HEK293T (cell line): ENCODE measurements around the gene KIZ.

Source experiments
- CTCF ChIA-PET: fragments of 350-600 bp; formaldehyde crosslinking; extraction: SDS; loops from one replicate; lab custom pipeline; 2021; ENCODE audit warnings: antibody characterized with exemption, inconsistent platforms; lab: Yijun Ruan, JAX
- POLR2A ChIA-PET: fragments of 350-600 bp; formaldehyde crosslinking; extraction: SDS; loops from one replicate; lab custom pipeline; 2020; ENCODE audit warnings: antibody characterized with exemption, inconsistent platforms; lab: Yijun Ruan, JAX
- DNase-seq: peaks from one replicate; pipeline ENCODE4 v3.0.0; 2012; ENCODE audit warnings: mixed read lengths; ENCODE audit errors: extremely low spot score
- ARNT ChIP-seq: fragments of 450-650 bp; IDR thresholded peaks from 2 replicates; pipeline ENCODE4 v1.6.1; 2017; ENCODE audit warnings: mild to moderate bottlenecking
- BHLHE40 ChIP-seq: fragments of 450-650 bp; IDR thresholded peaks from 2 replicates; pipeline ENCODE4 v1.6.1; 2016; ENCODE audit warnings: mild to moderate bottlenecking, moderate library complexity, borderline replicate concordance
- CTBP1 ChIP-seq: fragments of 450-650 bp; IDR thresholded peaks from 2 replicates; pipeline ENCODE4 v1.6.1; 2016; ENCODE audit warnings: borderline replicate concordance
- ELF4 ChIP-seq: fragments of 450-650 bp; IDR thresholded peaks from 2 replicates; pipeline ENCODE4 v1.6.1; 2017; ENCODE audit warnings: antibody characterized with exemption
- FOXA1 ChIP-seq: fragments of 450-650 bp; IDR thresholded peaks from 2 replicates; pipeline ENCODE4 v1.6.1; 2016; ENCODE audit warnings: mild to moderate bottlenecking
- FOXK2 ChIP-seq: fragments of 450-650 bp; IDR thresholded peaks from 2 replicates; pipeline ENCODE4 v1.6.1; 2016; ENCODE audit warnings: mild to moderate bottlenecking
- FOXM1 ChIP-seq: fragments of 450-650 bp; IDR thresholded peaks from 2 replicates; pipeline ENCODE4 v1.6.1; 2017; ENCODE audit warnings: mild to moderate bottlenecking, borderline replicate concordance
- HDGF ChIP-seq: fragments of 450-650 bp; IDR thresholded peaks from 2 replicates; pipeline ENCODE4 v1.6.1; 2017; ENCODE audit warnings: antibody characterized with exemption, borderline replicate concordance
- L3MBTL2 ChIP-seq: fragments of 450-650 bp; conservative IDR thresholded peaks from 2 replicates; pipeline ENCODE4 v1.6.1; 2016; ENCODE audit warnings: mild to moderate bottlenecking
- LEF1 ChIP-seq: fragments of 450-650 bp; IDR thresholded peaks from 2 replicates; pipeline ENCODE4 v1.6.1; 2017; ENCODE audit warnings: mild to moderate bottlenecking, borderline replicate concordance
- NFRKB ChIP-seq: fragments of 450-650 bp; IDR thresholded peaks from 2 replicates; pipeline ENCODE4 v1.6.1; 2016; ENCODE audit warnings: mild to moderate bottlenecking, moderate library complexity
- SUZ12 ChIP-seq: fragments of 450-650 bp; IDR thresholded peaks from 2 replicates; pipeline ENCODE4 v1.6.1; 2016; ENCODE audit warnings: mild to moderate bottlenecking
- TARDBP ChIP-seq: fragments of 450-650 bp; IDR thresholded peaks from 2 replicates; pipeline ENCODE4 v1.6.1; 2016
- ZNF384 ChIP-seq: fragments of 450-650 bp; IDR thresholded peaks from 2 replicates; pipeline ENCODE4 v1.6.1; 2016
- TF ChIP-seq, protein P1 (sequence below): fragments of 450-650 bp; IDR thresholded peaks from 2 replicates; pipeline ENCODE4 v1.6.1; 2016

The KIZ gene

DNA sequence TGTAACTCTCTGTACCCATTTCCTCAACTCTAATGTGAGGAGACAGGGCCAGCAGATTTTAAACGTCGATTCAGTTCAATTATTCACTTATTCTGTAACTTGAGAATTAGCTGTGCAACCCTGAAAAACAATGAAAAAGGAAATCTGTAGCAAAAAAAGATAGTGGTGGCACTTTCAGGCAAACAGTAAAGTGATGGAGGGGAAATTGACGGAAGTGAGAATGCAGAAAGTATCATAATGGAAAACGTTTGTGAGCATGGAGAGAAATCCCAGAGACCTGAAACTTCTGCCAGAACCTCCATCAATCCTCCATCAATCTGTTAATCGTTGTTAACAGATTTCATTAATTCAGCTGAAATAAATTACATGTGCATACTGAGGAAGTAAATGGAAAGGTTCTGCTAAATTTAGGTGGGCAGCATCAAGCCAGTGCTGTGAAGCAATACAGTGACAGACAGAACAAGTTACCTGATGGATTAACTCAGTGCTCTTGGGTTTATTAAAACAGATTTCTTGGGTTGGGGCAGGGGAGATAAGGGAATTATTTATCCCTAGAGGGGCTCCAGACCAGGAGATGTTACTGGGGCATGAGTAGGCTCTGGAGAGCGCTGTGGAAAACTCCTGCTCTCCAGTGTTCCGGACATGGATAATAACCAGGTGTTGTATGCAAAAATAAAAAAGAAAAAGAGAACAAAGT is 17.5 kb downstream of the KIZ start:
- POLR2A ChIA-PET = no interaction called here
- no peak for DNase-seq
- no peak for TF ChIP-seq FOXA1
- CTCF ChIA-PET = no interaction called here

DNA sequence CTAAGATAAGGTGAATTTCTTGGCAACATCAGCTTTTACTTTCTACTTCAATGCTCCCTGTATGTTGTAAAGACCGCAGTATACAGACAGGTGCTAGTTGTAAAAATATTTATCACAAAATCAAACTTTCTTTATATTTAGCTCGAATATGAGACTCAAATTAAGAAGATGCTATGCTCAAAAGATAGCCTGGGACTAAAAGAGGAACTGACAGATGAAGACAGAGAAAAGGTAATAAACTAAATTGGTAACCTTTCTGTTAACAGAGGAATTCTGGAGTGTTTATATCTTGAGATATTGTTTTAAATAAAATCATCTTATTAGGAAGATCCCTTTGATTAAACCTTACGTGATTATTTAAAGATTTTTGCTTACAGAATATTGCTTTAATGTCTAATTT is 19.5 kb downstream of the KIZ start:
- CTCF ChIA-PET = no interaction called here

GRCh38 chr20:21146215-21146614 is 20.3 kb downstream of the KIZ start:
- no peak for DNase-seq
- ChIA-PET POLR2A (no interaction called here), CTCF (no interaction called here)
- TF ChIP-seq SUZ12 = no peak
- TF ChIP-seq BHLHE40 = no peak

More for the DNA sequence above, 19.5 kb downstream of the KIZ start:
- DNase-seq = no peak
- no peak for TF ChIP-seq ZNF384
- POLR2A ChIA-PET = no interaction called here

DNA sequence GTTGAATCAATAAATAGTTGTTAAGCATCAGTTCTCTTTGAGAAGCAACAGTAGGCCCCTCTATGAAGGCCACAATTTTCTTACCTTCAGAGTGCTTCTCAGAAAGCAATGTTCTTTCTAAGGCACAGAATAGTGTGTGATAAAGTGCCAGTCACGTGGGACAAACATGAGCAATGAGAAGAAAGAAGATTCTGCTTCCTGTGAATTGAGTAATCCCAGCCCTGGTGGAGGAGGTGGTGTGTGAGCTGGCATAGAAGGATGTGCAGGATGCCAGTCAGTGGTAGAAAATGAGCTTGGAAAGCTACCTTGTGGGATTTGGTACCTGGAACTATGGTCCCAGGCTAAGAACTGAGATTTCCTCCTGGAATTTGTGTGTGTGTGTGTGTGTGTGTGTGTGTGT is 21.7 kb downstream of the KIZ start:
- TF ChIP-seq CTBP1 = no peak
- TF ChIP-seq FOXM1 = no peak
- TF ChIP-seq, protein P1, sequence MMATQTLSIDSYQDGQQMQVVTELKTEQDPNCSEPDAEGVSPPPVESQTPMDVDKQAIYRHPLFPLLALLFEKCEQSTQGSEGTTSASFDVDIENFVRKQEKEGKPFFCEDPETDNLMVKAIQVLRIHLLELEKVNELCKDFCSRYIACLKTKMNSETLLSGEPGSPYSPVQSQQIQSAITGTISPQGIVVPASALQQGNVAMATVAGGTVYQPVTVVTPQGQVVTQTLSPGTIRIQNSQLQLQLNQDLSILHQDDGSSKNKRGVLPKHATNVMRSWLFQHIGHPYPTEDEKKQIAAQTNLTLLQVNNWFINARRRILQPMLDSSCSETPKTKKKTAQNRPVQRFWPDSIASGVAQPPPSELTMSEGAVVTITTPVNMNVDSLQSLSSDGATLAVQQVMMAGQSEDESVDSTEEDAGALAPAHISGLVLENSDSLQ = no peak
- TF ChIP-seq ZNF384 = no peak
- no peak for TF ChIP-seq L3MBTL2
- TF ChIP-seq ARNT = no peak
- TF ChIP-seq SUZ12 = no peak
- POLR2A ChIA-PET = no interaction called here
- no peak for DNase-seq
- CTCF ChIA-PET = interaction anchor here (0.5 kb wide), 1 partner anchor 18 kb away, joined by 3 read pairs; no protein-coding TSS in a partner anchor

- ChIA-PET CTCF (no interaction called here), POLR2A (no interaction called here)
- no peak for DNase-seq
- TF ChIP-seq NFRKB (no peak), ZNF384 (no peak), ELF4 (no peak), FOXA1 (no peak), L3MBTL2 (no peak), LEF1 (no peak), BHLHE40 (no peak), HDGF (no peak), CTBP1 (no peak), FOXK2 (no peak), FOXM1 (no peak), TARDBP (no peak), ARNT (no peak)
These were observed 23.5 kb downstream of the KIZ start for GRCh38 chr20:21149344-21149743.

GRCh38 chr20:21151791-21152190 is 25.9 kb downstream of the KIZ start:
- ChIA-PET CTCF (no interaction called here), POLR2A (no interaction called here)
- TF ChIP-seq CTBP1 (no peak), TARDBP (no peak), ELF4 (no peak), NFRKB (no peak), ARNT (no peak)
- DNase-seq = no peak

DNA sequence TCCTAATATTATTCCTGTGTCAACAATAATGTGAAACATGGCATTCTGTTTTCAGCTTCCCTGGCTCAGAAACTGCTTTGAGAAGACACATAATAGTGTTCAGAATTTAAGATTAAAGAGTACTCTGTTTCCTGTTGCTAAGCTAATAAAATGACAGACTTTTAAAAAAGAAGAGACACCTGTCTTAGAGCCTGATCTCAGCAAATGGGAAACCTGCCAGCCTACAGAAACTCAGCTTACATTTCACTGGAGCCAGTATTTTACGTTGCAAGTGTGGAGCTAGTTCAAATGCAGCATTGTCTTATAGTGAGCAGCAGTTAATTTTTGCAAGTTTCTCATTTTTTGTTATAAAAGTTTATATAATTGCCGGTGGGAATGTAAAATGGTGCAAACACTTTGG is 28.8 kb downstream of the KIZ start:
- ChIA-PET CTCF (no interaction called here), POLR2A (no interaction called here)
- TF ChIP-seq ARNT = no peak
- TF ChIP-seq FOXM1 = no peak
- TF ChIP-seq, protein P1 = no peak
- no peak for TF ChIP-seq FOXK2
- TF ChIP-seq LEF1 = no peak
- no peak for TF ChIP-seq CTBP1
- TF ChIP-seq ELF4 = no peak
- TF ChIP-seq L3MBTL2 = no peak
- TF ChIP-seq HDGF = no peak
- no peak for TF ChIP-seq ZNF384
- DNase-seq = no peak

GRCh38 chr20:21155268-21155667 is 29.4 kb downstream of the KIZ start:
- POLR2A ChIA-PET = no interaction called here
- CTCF ChIA-PET = no interaction called here
- TF ChIP-seq TARDBP (no peak), FOXA1 (no peak), NFRKB (no peak), ARNT (no peak), SUZ12 (no peak), LEF1 (no peak), CTBP1 (no peak), BHLHE40 (no peak), FOXK2 (no peak), FOXM1 (no peak)
- no peak for DNase-seq
